IPS-20b (cell line): Measurements from ENCODE around the gene PAXX.
A peak's percentile ranks its signal among the peaks of the same experiment; 100 is the strongest.
"Not testable (repeated sequence)": the region's sequence is repeated elsewhere in the genome, so short reads cannot be mapped to it uniquely, and the experiment has no call there.

ENCODE experiments used
- H3K27ac ChIP-seq: one replicate; pipeline ENCODE4 v1.5.1; 2013; ENCODE audit warnings: low read length
- H3K27me3 ChIP-seq: 2 replicates; pipeline ENCODE4 v1.6.1; 2013; ENCODE audit warnings: mild to moderate bottlenecking, low read length, inconsistent platforms; ENCODE audit not compliant: insufficient read depth
- H3K36me3 ChIP-seq: 2 replicates; pipeline ENCODE4 v1.6.1; 2013; ENCODE audit warnings: low read depth, mild to moderate bottlenecking, inconsistent platforms, low read length, moderate library complexity; ENCODE audit not compliant: insufficient read depth
- H3K4me1 ChIP-seq: 2 replicates; pipeline ENCODE4 v1.6.1; 2013; ENCODE audit warnings: mild to moderate bottlenecking, control low read depth, inconsistent platforms, low read length, moderate library complexity; ENCODE audit not compliant: insufficient read depth
- H3K4me3 ChIP-seq: 2 replicates; pipeline ENCODE4 v1.5.1; 2013; ENCODE audit warnings: mild to moderate bottlenecking, low read length, inconsistent platforms
- H3K9ac ChIP-seq: 2 replicates; pipeline ENCODE4 v1.6.1; 2013; ENCODE audit warnings: low read depth, mild to moderate bottlenecking, inconsistent platforms, low read length, moderate library complexity
- H3K9me3 ChIP-seq: 2 replicates; pipeline ENCODE4 v1.6.1; 2013; ENCODE audit warnings: mild to moderate bottlenecking, low read depth, low read length, inconsistent platforms; ENCODE audit not compliant: insufficient read depth

Gene PAXX

GRCh38 chr9:137029058-137029936 is 37.1 kb downstream of the PAXX start:
- H3K27me3 ChIP-seq = peaks cover 25% of the 10 kb centered on the region
- H3K9ac ChIP-seq = no peak overlapping the region
- peak overlapping the region; percentile 62; the same call in 1 of the 2 replicates for H3K4me3 ChIP-seq

GRCh38 chr9:137030006-137030405 is 37.8 kb downstream of the PAXX start:
- H3K9ac ChIP-seq = no peak overlapping the region

More at GRCh38 chr9:137029058-137029936, 37.1 kb downstream of the PAXX start:
- Histone ChIP-seq H3K4me1 (no peaks in the 10 kb centered on the region), H3K36me3 (no peaks in the 10 kb centered on the region), H3K27ac (no peak overlapping the region), H3K9me3 (no peaks in the 10 kb centered on the region)

GRCh38 chr9:137030538-137031527 is 38.6 kb downstream of the PAXX start:
- Histone ChIP-seq H3K27me3 (peaks cover 33% of the 10 kb centered on the region), H3K4me3 (no peak overlapping the region), H3K36me3 (no peaks in the 10 kb centered on the region), H3K4me1 (no peaks in the 10 kb centered on the region), H3K9ac (no peak overlapping the region), H3K27ac (no peak overlapping the region), H3K9me3 (no peaks in the 10 kb centered on the region)

More at GRCh38 chr9:137030006-137030405, 37.8 kb downstream of the PAXX start:
- Histone ChIP-seq H3K4me3 (no peak overlapping the region), H3K27me3 (peaks cover 32% of the 10 kb centered on the region), H3K36me3 (no peaks in the 10 kb centered on the region), H3K9me3 (no peaks in the 10 kb centered on the region), H3K4me1 (no peaks in the 10 kb centered on the region), H3K27ac (no peak overlapping the region)

DNA sequence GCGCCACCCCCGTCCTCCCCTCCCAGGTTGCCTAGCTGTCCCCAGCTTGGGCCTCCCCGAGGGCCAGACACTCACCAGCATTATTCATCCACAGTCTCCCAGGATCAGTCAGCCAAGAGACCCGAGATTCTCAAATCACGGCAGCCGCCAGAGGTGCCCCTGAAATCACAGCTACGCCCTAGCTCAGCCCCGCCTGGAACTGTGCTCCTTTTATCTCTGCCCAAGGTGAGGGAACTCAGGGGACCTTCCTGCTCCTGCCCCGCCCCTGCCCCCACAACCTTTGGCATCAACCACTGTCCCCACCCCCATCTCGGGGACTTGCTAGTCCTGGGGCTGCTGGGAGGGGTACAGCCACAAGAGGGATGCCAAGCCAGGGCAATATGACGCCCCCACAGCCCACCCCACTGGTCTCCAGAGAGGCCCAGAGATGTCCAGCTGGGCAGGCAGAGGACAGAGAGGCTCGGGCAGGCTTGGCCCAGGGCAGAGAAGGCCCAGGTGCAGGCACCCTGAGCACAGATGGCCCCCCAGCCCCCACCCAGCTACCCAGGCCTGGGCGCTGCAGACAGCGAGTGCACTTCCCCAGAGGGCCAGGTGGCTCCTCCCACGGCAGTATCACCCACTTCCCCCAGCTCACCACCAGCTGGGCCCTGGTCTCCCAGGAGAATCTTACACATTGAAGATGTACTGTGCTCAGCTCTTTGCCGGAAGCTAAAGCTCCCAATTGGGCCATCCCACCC is 39.9 kb downstream of the PAXX start, which contains the start of gene FUT7:
FUT7 (minus strand) TSS at position 185 of the 737 bp plus-strand sequence; CDS start at position 88, 97 bp downstream.
- H3K27ac ChIP-seq = no peak within 1 kb of the TSS
- no peaks in the 10 kb centered on the region for H3K4me1 ChIP-seq
- peaks cover 25% of the 10 kb centered on the region for H3K27me3 ChIP-seq
- no peak within 1 kb of the TSS for H3K9ac ChIP-seq
- no peaks in the 10 kb centered on the region for H3K9me3 ChIP-seq
- H3K4me3 ChIP-seq = no peak within 1 kb of the TSS
- no peaks in the 10 kb centered on the region for H3K36me3 ChIP-seq

- Histone ChIP-seq H3K4me1 (no peaks in the 10 kb centered on the region), H3K27me3 (peaks cover 19% of the 10 kb centered on the region), H3K9ac (no peak overlapping the region), H3K4me3 (no peak overlapping the region), H3K9me3 (no peaks in the 10 kb centered on the region), H3K36me3 (no peaks in the 10 kb centered on the region), H3K27ac (no peak overlapping the region)
These were observed 40.6 kb downstream of the PAXX start for GRCh38 chr9:137032858-137033257.

GRCh38 chr9:137033481-137033880 is 41.3 kb downstream of the PAXX start:
- H3K4me1 ChIP-seq, H3K9ac ChIP-seq, H3K9me3 ChIP-seq, H3K36me3 ChIP-seq, H3K4me3 ChIP-seq, H3K27ac ChIP-seq: not testable (repeated sequence)
- H3K27me3 ChIP-seq = peaks cover 17% of the 10 kb centered on the region

GRCh38 chr9:137034039-137034708 is 42.0 kb downstream of the PAXX start:
- H3K9ac ChIP-seq = no peak overlapping the region
- no peak overlapping the region for H3K4me3 ChIP-seq
- no peaks in the 10 kb centered on the region for H3K9me3 ChIP-seq
- H3K27me3 ChIP-seq = peaks cover 10% of the 10 kb centered on the region
- no peak overlapping the region for H3K27ac ChIP-seq
- H3K36me3 ChIP-seq = no peaks in the 10 kb centered on the region
- no peaks in the 10 kb centered on the region for H3K4me1 ChIP-seq

DNA sequence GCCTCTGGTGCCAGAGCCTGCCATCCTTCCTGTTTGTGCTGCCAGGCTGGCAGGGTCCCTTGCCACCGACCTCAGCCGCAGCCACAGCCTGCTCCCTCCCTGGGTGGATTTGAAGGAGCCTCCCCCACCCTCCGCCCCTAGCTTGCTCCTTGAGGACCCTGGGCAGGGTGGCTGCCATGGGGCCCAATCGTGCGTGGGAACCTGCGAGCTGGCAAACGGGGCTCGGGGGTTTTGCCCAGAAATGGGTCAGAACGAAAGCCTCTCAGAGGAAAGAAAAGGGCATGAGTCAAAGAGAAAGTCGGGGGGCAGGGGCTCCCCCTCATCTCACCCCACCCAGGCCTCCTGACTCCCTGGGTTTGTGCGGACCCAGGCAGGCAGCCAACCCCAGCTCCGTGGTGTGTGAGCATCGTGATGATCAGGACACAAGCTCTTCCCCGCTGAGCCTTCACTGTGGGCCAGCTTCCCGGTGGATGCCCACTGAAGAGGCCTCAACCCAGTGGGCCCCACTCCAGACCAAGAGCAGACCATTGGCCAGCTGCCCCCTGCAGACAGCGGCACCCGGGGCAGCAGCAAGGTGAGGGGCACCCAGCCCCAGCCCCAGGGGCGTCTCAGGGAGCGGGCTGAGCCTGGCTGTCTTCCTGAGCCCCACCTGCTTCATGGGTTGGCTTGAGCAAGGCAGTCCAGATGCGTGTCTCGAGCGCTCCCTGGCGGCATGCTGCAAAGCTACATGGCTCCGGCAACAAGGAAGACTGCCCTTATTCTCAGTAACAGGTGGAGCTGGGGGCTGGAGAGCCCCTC is 42.7 kb downstream of the PAXX start:
- no peak overlapping the region for H3K4me3 ChIP-seq
- H3K27ac ChIP-seq = no peak overlapping the region
- no peaks in the 10 kb centered on the region for H3K4me1 ChIP-seq
- H3K9me3 ChIP-seq = no peaks in the 10 kb centered on the region
- H3K9ac ChIP-seq = no peak overlapping the region
- H3K36me3 ChIP-seq = no peaks in the 10 kb centered on the region
- H3K27me3 ChIP-seq = peaks cover 8% of the 10 kb centered on the region; the same call in 1 of the 2 replicates

DNA sequence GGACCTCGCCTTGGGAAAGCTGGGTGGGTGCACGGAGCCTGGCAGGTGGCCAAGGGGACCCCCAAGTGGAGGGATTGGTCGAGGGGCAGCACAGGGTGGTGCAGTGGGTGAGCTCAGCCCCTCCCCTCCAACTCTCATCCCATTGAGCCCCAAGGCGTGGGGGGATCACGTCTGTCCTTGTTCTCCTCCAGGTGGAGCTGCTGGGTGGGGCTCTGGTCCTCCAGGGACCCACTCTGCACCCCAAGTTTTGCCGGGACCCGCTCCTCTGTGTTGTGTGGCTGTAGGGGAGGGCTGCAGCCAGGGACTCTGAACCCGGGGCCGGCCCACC is 43.2 kb downstream of the PAXX start:
- Histone ChIP-seq H3K27ac (no peak overlapping the region), H3K9me3 (no peaks in the 10 kb centered on the region), H3K36me3 (no peaks in the 10 kb centered on the region), H3K4me1 (no peaks in the 10 kb centered on the region), H3K4me3 (no peak overlapping the region), H3K27me3 (peaks cover 8% of the 10 kb centered on the region; the same call in 1 of the 2 replicates), H3K9ac (no peak overlapping the region)

GRCh38 chr9:137035937-137036336 is 43.7 kb downstream of the PAXX start:
- Histone ChIP-seq H3K4me1 (no peaks in the 10 kb centered on the region), H3K36me3 (no peaks in the 10 kb centered on the region), H3K4me3 (no peak overlapping the region), H3K27me3 (peaks cover 8% of the 10 kb centered on the region; the same call in 1 of the 2 replicates), H3K27ac (no peak overlapping the region), H3K9me3 (no peaks in the 10 kb centered on the region), H3K9ac (no peak overlapping the region)
